Fibroblast of pulmonary artery (primary cell): Measurements from ENCODE around the gene RAB12.

Experiments
- DNase-seq: peaks from one replicate; pipeline ENCODE4 v3.0.0-alpha.2; 2010; ENCODE audit warnings: low read depth
- H3K4me3 ChIP-seq: replicated peaks from 2 replicates; pipeline ENCODE4 v1.5.1; 2011; ENCODE audit warnings: low read depth, mild to moderate bottlenecking, control low read depth, low read length, moderate library complexity
- TF ChIP-seq, protein P1 (sequence below): IDR thresholded peaks from 2 replicates; pipeline ENCODE4 v1.5.1; 2011; ENCODE audit warnings: mild to moderate bottlenecking, control low read depth, low read length, inconsistent platforms; ENCODE audit errors: missing control alignments

Gene RAB12

DNA sequence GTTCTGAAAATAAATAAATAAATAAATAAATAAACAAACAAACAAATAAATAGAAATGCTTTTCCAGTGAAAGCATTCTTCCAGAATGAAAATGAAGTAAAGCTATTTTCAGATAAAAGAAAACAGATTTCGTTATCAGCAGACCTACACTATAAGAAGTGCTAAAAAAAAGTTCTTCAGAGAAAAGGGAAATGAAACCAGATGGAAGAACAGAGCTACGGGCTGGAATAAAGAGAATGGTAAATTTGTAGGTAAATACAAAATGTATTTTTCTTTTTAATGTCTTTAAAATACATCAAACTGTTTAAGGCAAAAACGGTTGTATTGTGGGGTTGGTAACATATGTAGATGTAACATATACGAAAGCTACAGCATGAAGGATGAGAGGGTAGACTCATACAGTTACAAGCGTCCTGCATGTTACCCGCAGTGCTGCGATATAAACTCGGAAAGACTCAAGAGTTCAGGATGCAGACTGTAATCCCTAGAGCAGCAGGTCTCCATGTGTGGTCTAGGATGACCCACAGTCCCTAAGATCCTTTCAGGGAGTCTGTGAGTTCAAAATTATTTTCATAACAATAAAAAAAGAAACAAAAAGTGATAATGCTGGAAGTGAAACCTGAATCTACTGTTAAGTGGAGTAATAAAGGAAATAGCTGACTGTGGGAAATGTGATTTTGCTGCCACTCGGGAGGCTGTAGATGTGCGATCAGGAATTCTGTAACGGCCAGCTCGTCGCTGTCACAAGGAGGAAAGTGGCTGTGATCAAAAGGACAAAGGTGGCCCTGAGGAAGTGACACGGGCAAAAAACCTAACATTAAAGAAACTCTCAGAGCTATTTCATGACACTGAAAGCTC lies 5.3 kb upstream of the RAB12 start:
- no peak for DNase-seq
- TF ChIP-seq, protein P1, sequence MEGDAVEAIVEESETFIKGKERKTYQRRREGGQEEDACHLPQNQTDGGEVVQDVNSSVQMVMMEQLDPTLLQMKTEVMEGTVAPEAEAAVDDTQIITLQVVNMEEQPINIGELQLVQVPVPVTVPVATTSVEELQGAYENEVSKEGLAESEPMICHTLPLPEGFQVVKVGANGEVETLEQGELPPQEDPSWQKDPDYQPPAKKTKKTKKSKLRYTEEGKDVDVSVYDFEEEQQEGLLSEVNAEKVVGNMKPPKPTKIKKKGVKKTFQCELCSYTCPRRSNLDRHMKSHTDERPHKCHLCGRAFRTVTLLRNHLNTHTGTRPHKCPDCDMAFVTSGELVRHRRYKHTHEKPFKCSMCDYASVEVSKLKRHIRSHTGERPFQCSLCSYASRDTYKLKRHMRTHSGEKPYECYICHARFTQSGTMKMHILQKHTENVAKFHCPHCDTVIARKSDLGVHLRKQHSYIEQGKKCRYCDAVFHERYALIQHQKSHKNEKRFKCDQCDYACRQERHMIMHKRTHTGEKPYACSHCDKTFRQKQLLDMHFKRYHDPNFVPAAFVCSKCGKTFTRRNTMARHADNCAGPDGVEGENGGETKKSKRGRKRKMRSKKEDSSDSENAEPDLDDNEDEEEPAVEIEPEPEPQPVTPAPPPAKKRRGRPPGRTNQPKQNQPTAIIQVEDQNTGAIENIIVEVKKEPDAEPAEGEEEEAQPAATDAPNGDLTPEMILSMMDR = no peak
- no peak overlapping the region for H3K4me3 ChIP-seq

DNA sequence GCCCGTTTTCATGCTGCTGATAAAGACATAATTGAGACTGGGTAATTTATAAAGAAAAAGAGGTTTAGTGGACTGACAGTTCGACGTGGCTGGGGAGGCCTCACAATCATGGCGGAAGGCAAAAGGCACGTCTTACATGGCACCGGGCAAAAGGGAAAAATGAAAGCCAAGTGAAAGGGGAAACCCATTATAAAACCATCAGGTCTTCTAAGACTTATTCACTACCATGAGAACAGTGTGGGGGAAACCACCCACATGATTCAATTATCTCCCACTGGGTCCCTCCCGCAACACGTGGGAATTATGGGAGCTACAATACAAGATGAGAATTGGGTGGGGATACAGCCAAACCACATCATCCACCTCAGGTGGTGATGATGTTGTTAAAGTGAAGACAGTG lies 3.3 kb upstream of the RAB12 start:
- no peak overlapping the region for H3K4me3 ChIP-seq
- DNase-seq = no peak
- TF ChIP-seq, protein P1 = no peak

DNA sequence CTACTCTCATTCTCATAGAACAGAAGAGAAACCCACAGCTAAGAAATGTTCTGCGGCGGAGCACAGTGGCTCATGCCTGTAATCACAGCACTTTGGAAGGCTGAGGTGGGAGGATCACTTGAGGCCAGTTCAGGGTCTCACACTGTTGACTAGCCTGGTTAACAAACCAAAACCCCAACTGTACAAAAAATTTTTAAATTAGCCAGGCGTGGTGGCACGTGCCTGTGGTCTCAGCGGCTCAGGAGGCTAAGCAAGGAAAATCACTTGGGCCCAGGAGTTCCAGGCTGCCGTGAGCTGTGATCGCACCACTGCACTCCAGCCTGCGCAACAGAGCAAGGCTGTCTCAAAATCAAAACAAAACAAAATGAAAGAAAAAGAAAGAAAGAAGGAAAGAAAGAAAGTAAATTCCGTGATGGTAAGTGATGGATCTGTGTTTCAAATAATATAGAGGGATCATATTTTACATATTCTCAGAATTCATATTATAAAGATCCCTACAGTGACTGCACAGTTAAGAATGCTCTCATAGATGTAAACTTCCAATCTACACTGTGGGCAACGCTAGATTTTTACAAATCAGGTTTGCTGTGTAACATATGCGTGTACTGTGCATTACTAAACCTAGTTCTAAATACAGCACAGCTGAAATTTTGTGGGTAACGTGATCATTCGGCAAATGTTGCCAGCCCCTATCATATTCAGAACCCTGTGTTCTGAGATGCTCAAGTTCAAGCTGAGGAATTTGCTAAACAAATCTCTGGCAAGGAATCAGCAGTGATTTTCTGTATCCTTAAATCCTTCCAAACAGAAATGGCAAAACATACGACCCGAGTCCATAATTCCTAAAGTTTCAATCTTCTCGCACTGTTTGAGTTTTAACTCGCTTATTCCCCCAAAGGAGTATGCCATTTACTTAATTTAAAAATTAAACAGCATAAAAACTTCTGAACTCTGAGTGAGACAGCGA lies 1.2 kb upstream of the RAB12 start:
- no peak for DNase-seq
- peak overlapping the region; percentile 38 for H3K4me3 ChIP-seq
- TF ChIP-seq, protein P1 = no peak

DNA sequence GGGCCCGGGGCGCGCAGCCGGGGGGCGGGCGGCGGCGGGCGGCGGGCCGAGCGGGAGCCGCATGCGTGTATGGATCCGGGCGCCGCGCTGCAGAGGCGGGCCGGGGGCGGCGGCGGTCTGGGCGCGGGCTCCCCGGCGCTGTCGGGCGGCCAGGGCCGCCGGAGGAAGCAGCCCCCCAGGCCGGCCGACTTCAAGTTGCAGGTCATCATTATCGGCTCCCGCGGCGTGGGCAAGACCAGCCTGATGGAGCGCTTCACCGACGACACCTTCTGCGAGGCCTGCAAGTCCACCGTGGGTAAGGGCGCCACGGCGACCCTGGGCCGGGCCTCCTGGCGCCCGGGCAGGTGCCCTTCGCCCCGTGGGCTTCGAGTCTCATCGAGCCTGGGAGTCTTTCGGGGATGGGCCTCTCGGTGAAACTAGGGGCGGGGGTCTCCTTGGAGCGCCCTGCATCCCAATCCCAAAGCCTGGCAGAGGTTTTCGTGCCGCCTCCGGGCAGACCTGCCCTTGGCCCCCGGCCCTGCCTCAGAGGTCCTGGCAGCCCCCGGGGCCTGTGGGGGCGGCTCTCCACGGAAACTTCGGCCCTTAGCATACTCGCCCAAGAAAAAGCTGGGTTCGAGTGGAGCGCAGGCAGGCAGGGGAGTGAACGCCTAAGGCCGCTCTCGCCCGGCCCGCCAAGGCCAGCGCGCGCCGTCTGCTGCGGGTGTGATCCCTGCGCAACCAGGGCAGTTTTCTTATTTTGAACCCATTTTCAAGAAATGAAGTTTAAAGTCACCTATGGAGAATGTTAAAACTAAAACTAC lies 622 bp downstream of the RAB12 start:
- TF ChIP-seq, protein P1 = no peak
- peak overlapping the region; percentile 84 for H3K4me3 ChIP-seq
- DNase-seq = no peak

DNA sequence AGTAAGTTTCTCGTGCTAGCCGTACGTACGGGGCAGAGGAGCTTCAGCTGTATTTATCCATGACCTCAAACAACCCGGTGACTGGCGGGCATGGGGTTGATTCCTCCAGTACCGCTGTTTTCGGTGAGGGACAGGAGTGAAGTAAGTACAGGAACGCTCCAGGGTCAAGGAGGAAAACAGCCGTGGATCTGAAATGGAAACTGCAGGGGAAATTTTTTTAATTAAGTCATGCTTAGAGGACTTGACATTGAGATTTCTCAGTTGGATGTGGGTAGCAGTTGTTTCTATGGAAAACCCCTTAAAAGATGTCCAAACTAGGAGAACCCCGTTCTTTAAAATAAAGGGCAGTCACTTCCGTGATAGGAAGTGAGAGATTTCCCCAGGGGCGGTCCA lies 1.2 kb downstream of the RAB12 start:
- DNase-seq = no peak
- TF ChIP-seq, protein P1 = no peak
- peak overlapping the region; percentile 84 for H3K4me3 ChIP-seq

DNA sequence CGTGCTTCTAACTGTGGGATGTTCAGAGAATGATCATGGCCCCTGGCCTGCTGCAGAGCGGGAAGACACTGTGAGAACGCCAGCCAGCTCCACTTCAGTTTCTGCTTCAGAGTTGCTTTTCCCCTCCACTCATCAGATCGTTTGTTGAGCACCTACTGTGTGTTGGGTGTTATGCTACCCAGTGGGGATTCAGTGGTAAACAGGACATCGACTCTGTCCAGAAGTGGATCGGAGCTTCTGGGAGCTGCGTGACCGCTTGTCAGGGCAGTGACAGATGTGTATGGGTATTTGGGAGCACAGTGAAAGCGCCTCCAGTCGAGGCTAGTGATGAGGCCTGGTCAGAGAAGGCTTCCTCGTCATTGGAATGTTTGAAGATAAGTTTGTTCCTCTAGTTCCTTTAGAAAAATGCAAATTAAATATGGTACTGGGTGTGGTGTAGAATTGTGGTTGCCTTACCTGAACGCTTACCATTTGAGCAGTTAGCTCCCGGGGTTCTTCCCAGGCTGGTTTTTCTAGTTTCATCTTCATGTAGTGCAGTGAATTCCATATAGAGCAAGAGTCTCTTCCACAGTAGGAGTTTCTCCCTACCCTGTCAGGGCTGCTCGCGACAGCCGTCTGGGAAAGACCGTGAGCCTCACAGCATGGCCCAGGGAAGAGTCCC lies 2.8 kb downstream of the RAB12 start:
- TF ChIP-seq, protein P1 = no peak
- H3K4me3 ChIP-seq = no peak overlapping the region
- DNase-seq = no peak
